Skeletal muscle tissue (tissue), 4 donors: ENCODE data around the gene HRH2. TPM values are rescaled to one million over a fixed set of nuclear protein-coding genes. Genes with fewer than 3 reads are reported as not detected.
A peak's percentile ranks its signal among the peaks of the same experiment; 100 is the strongest.

Experiments used
- H3K27ac ChIP-seq: one replicate; pipeline ENCODE4 v1.7.0; 2013; ENCODE audit warnings: mild to moderate bottlenecking, low read depth, low read length, inconsistent platforms
- H3K27me3 ChIP-seq, 3 donors: one replicate each; pipeline ENCODE4 v1.7.0; 2013; ENCODE audit warnings: low read length in 3 of 3; ENCODE audit not compliant: control insufficient read depth in 3 of 3, insufficient read depth in 3 of 3
- H3K36me3 ChIP-seq, 3 donors: one replicate each; pipeline ENCODE4 v1.7.0; 2013; ENCODE audit warnings: low read length in 3 of 3; ENCODE audit not compliant: control insufficient read depth in 3 of 3, insufficient read depth in 3 of 3
- H3K4me1 ChIP-seq, 3 donors: one replicate each; pipeline ENCODE4 v1.7.0; 2013; ENCODE audit warnings: low read length in 3 of 3, mild to moderate bottlenecking in 3 of 3; ENCODE audit not compliant: control insufficient read depth in 3 of 3, insufficient read depth in 3 of 3
- H3K4me3 ChIP-seq, 3 donors: one replicate each; pipeline ENCODE4 v1.7.0; 2013; ENCODE audit warnings: low read length in 3 of 3
- H3K9ac ChIP-seq, 3 donors: one replicate each; pipeline ENCODE4 v1.7.0; 2013; ENCODE audit warnings: low read length in 3 of 3, mild to moderate bottlenecking in 3 of 3, moderate library complexity in 2 of 3, low read depth in 1 of 3
- H3K9me3 ChIP-seq, 3 donors: one replicate each; pipeline ENCODE4 v1.7.0; 2013; ENCODE audit warnings: low read length in 3 of 3; ENCODE audit not compliant: control insufficient read depth in 3 of 3
- total RNA-seq: library from RNA; depleted of rRNA; stranded (reverse); fragments of >200 nt; gene quantifications from one replicate; pipeline ENCODE4 v1.2.3, GENCODE V29; 2014
- donor health status: Osteomylitis.

Gene HRH2
- total RNA-seq, 1 donor from 2014 or later, result 1.0 TPM

GRCh38 chr5:175687231-175687701 lies 29.4 kb downstream of the HRH2 start:
- Histone ChIP-seq H3K4me3 (no peak overlapping the region), H3K9me3 (no peaks in the 10 kb centered on the region), H3K27ac (no peak overlapping the region), H3K4me1 (peaks cover 0 to 34% (median 14%) of the 10 kb centered on the region in 3 donors), H3K27me3 (peaks cover 0 to 3% (median 2%) of the 10 kb centered on the region in 3 donors), H3K9ac (peak overlapping the region in 1 of 3 donors; percentile 16), H3K36me3 (peaks cover 2 to 8% (median 3%) of the 10 kb centered on the region in 3 donors)

GRCh38 chr5:175688352-175689146 lies 30.7 kb downstream of the HRH2 start:
- no peak overlapping the region for H3K4me3 ChIP-seq
- H3K36me3 ChIP-seq, result peaks cover 0 to 4% (median under 1%) of the 10 kb centered on the region in 3 donors
- H3K27me3 ChIP-seq, result peaks cover 0 to 12% (median 3%) of the 10 kb centered on the region in 3 donors
- peaks cover 2 to 46% (median 14%) of the 10 kb centered on the region in 3 donors for H3K4me1 ChIP-seq
- H3K9ac ChIP-seq, result no peak overlapping the region
- H3K27ac ChIP-seq, result peak overlapping the region; percentile 36
- no peaks in the 10 kb centered on the region for H3K9me3 ChIP-seq

GRCh38 chr5:175689147-175689991 lies 31.5 kb downstream of the HRH2 start:
- H3K36me3 ChIP-seq, result no peaks in the 10 kb centered on the region
- no peak overlapping the region for H3K9ac ChIP-seq
- no peaks in the 10 kb centered on the region for H3K9me3 ChIP-seq
- H3K4me1 ChIP-seq, result peaks cover 2 to 48% (median 17%) of the 10 kb centered on the region in 3 donors
- peaks cover 0 to 12% (median 3%) of the 10 kb centered on the region in 3 donors for H3K27me3 ChIP-seq
- peak overlapping the region; percentile 36 for H3K27ac ChIP-seq
- no peak overlapping the region for H3K4me3 ChIP-seq

- no peak overlapping the region for H3K9ac ChIP-seq
- H3K4me1 ChIP-seq, result peaks cover 2 to 48% (median 17%) of the 10 kb centered on the region in 3 donors
- H3K36me3 ChIP-seq, result no peaks in the 10 kb centered on the region
- H3K27me3 ChIP-seq, result peaks cover 0 to 12% (median 3%) of the 10 kb centered on the region in 3 donors
- H3K27ac ChIP-seq, result peak overlapping the region; percentile 19
- H3K4me3 ChIP-seq, result no peak overlapping the region
- no peaks in the 10 kb centered on the region for H3K9me3 ChIP-seq
Measured at GRCh38 chr5:175690025-175690424, 32.2 kb downstream of the HRH2 start.

- Histone ChIP-seq H3K4me1 (peaks cover 2 to 48% (median 17%) of the 10 kb centered on the region in 3 donors), H3K4me3 (no peak overlapping the region), H3K27ac (no peak overlapping the region), H3K9me3 (no peaks in the 10 kb centered on the region), H3K9ac (no peak overlapping the region), H3K27me3 (peaks cover 0 to 12% (median 3%) of the 10 kb centered on the region in 3 donors), H3K36me3 (no peaks in the 10 kb centered on the region)
Measured at GRCh38 chr5:175690586-175690985, 32.7 kb downstream of the HRH2 start.

GRCh38 chr5:175691761-175692160 lies 33.9 kb downstream of the HRH2 start:
- peaks cover 0 to 12% (median 6%) of the 10 kb centered on the region in 3 donors for H3K27me3 ChIP-seq
- H3K36me3 ChIP-seq, result no peaks in the 10 kb centered on the region
- H3K4me1 ChIP-seq, result peaks cover 2 to 42% (median 17%) of the 10 kb centered on the region in 3 donors
- H3K9ac ChIP-seq, result no peak overlapping the region
- H3K27ac ChIP-seq, result no peak overlapping the region
- H3K9me3 ChIP-seq, result no peaks in the 10 kb centered on the region
- H3K4me3 ChIP-seq, result no peak overlapping the region

GRCh38 chr5:175692235-175692995 lies 34.5 kb downstream of the HRH2 start:
- Histone ChIP-seq H3K36me3 (no peaks in the 10 kb centered on the region), H3K9me3 (no peaks in the 10 kb centered on the region), H3K27ac (no peak overlapping the region), H3K4me1 (peaks cover 2 to 36% (median 14%) of the 10 kb centered on the region in 3 donors), H3K4me3 (no peak overlapping the region), H3K9ac (no peak overlapping the region), H3K27me3 (peaks cover 0 to 12% (median 6%) of the 10 kb centered on the region in 3 donors)

GRCh38 chr5:175692996-175693710 lies 35.3 kb downstream of the HRH2 start:
- Histone ChIP-seq H3K4me1 (peaks cover 2 to 32% (median 14%) of the 10 kb centered on the region in 3 donors), H3K27ac (no peak overlapping the region), H3K9ac (no peak overlapping the region), H3K4me3 (no peak overlapping the region), H3K27me3 (peaks cover under 1 to 16% (median 6%) of the 10 kb centered on the region in 3 donors), H3K9me3 (no peaks in the 10 kb centered on the region), H3K36me3 (no peaks in the 10 kb centered on the region)

GRCh38 chr5:175693741-175694140 lies 35.9 kb downstream of the HRH2 start:
- H3K36me3 ChIP-seq, result no peaks in the 10 kb centered on the region
- no peak overlapping the region for H3K9ac ChIP-seq
- peaks cover 2 to 16% (median 6%) of the 10 kb centered on the region in 3 donors for H3K27me3 ChIP-seq
- no peaks in the 10 kb centered on the region for H3K9me3 ChIP-seq
- H3K27ac ChIP-seq, result no peak overlapping the region
- H3K4me3 ChIP-seq, result no peak overlapping the region
- H3K4me1 ChIP-seq, result peaks cover 2 to 30% (median 14%) of the 10 kb centered on the region in 3 donors
